ENCODE measurements around the gene MACF1. TPM values are rescaled to one million over a fixed set of nuclear protein-coding genes. Genes with fewer than 3 reads are reported as not detected.

The MACF1 gene
- total RNA-seq, 1 experiment from 2014 or later, result 190 TPM

GRCh38 chr1:39401106-39401505 is 196.6 kb downstream of the MACF1 start:
- Histone ChIP-seq H3K9ac (ENCODE audit: extremely low read depth, insufficient read length, low read length) (no peak overlapping the region), H2BK20ac (ENCODE audit: low read depth, low read length, poor library complexity, severe bottlenecking) (no peak overlapping the region), H4K5ac (ENCODE audit: insufficient read length, low read depth, low read length) (no peak overlapping the region), H3K27me3 (ENCODE audit: insufficient read depth, low read length) (no peaks in the 10 kb centered on the region), H3K14ac (ENCODE audit: insufficient read depth, low read length) (no peak overlapping the region), H3K79me2 (ENCODE audit: insufficient read depth, low read length) (peaks cover 5% of the 10 kb centered on the region), H3K4me2 (ENCODE audit: insufficient read depth, insufficient read length, low read length) (no peak overlapping the region), H4K20me1 (ENCODE audit: control insufficient read depth, insufficient read depth, insufficient read length) (no peaks in the 10 kb centered on the region), H3K79me1 (ENCODE audit: insufficient read depth, low read depth, low read length, poor library complexity, severe bottlenecking) (no peaks in the 10 kb centered on the region), H3K56ac (ENCODE audit: insufficient read length, low read depth, low read length) (no peak overlapping the region), H3K27ac (ENCODE audit: insufficient read length, low read depth, low read length) (no peak overlapping the region), H2BK120ac (ENCODE audit: low read depth, low read length, poor library complexity, severe bottlenecking) (no peak overlapping the region), H3K9me3 (ENCODE audit: control insufficient read depth, low read depth, low read length) (no peaks in the 10 kb centered on the region), H4K8ac (replicated peaks; ENCODE audit: insufficient read length, low read depth, low read length) (no peak overlapping the region), H2BK15ac (ENCODE audit: low read depth, low read length) (no peak overlapping the region), H3K18ac (ENCODE audit: insufficient read length, low read depth, low read length) (no peak overlapping the region), H2AK5ac (ENCODE audit: insufficient read length, low read length) (no peak overlapping the region), H2BK12ac (ENCODE audit: insufficient read length, low read depth, low read length) (no peak overlapping the region), H3K23ac (ENCODE audit: insufficient read length, low read depth, low read length) (no peak overlapping the region), H3K23me2 (ENCODE audit: insufficient read length, low read depth, low read length, poor library complexity, severe bottlenecking) (no peaks in the 10 kb centered on the region), H3K4ac (ENCODE audit: low read depth, low read length) (no peak overlapping the region), H4K91ac (ENCODE audit: insufficient read length, low read depth, low read length) (no peak overlapping the region), H3K4me1 (ENCODE audit: insufficient read depth, low read length) (peaks cover 4% of the 10 kb centered on the region; the same call in 1 of the 2 replicates), H2AFZ (ENCODE audit: low read length) (no peak overlapping the region), H2BK5ac (ENCODE audit: insufficient read length, low read length) (no peak overlapping the region), H3T11ph (ENCODE audit: low read length) (no peak overlapping the region)
- H3K27me3 Mint-ChIP-seq (ENCODE audit: low read depth), result no peaks in the 10 kb centered on the region
- WGBS (ENCODE audit: extremely low coverage, insufficient read length, low lambda C conversion rate), result no CpG with 5 or more reads among the region's 2 CpGs
- H3K4me1 Mint-ChIP-seq, result peaks cover 11 to 19% of the 10 kb centered on the region in 2 experiments
- H3K27ac Mint-ChIP-seq, result no peak overlapping the region
- no peaks in the 10 kb centered on the region; a peak in 2 of 7 replicates for H3K36me3 Mint-ChIP-seq (ENCODE audit: insufficient read depth in 1 of 3, low read depth in 3 of 3)
- H3K9me3 Mint-ChIP-seq, result no peaks in the 10 kb centered on the region
- H3K4me3 Mint-ChIP-seq, result no peak overlapping the region
- TF ChIP-seq CTCF (conservative IDR thresholded peaks at IDR 0.05), result no peak
- no peak for DNase-seq
